K562 (cell line): Measurements from ENCODE around the gene UTS2R. TPM values are rescaled to one million over a fixed set of nuclear protein-coding genes. Genes with fewer than 3 reads are reported as not detected.

Experiments
- BACH1 ChIP-seq: fragments of 200-800 bp; sonication (Bioruptor generic); IDR thresholded peaks from 2 replicates; pipeline ENCODE4 v1.6.1; 2016; ENCODE audit warnings: missing genetic modification characterization, missing compliant biosample characterization
- BRD4 ChIP-seq: fragments of 200-600 bp; sonication (generic); IDR thresholded peaks from 2 replicates; pipeline ENCODE4 v1.6.1; 2017; ENCODE audit warnings: inconsistent platforms
- DMBX1 ChIP-seq: fragments of 250-450 bp; sonication (Bioruptor Pico); IDR thresholded peaks from 2 replicates; pipeline ENCODE4 v1.8.0; 2022; ENCODE audit warnings: inconsistent platforms, mild to moderate bottlenecking, moderate library complexity, borderline replicate concordance
- ILF3 ChIP-seq: fragments of 450-650 bp; IDR thresholded peaks from 2 replicates; pipeline ENCODE4 v1.6.1; 2018; ENCODE audit warnings: antibody characterized with exemption, mild to moderate bottlenecking, moderate library complexity, borderline replicate concordance
- L3MBTL2 ChIP-seq: fragments of 450-650 bp; IDR thresholded peaks from 2 replicates; pipeline ENCODE4 v1.6.1; 2016; ENCODE audit warnings: mild to moderate bottlenecking, moderate library complexity
- POLR2AphosphoS5 ChIP-seq: IDR thresholded peaks from 2 replicates; pipeline ENCODE4 v1.6.1; 2011; ENCODE audit warnings: mild to moderate bottlenecking, low read depth, low read length, moderate library complexity; ENCODE audit not compliant: control insufficient read depth, insufficient read depth
- POLR3A ChIP-seq: IDR thresholded peaks from 2 replicates; pipeline ENCODE4 v1.6.1; 2011; ENCODE audit warnings: borderline replicate concordance, mild to moderate bottlenecking, moderate library complexity; ENCODE audit not compliant: insufficient read length, insufficient read depth; ENCODE audit errors: extremely low read depth
- TEAD1 ChIP-seq, 2 experiments: fragments of 450-650 bp in 1 of 2; sonication (generic) in 1 of 2; formaldehyde crosslinking; IDR thresholded peaks; 2 replicates each; pipeline versions ENCODE4 v1.4.0 to v1.8.0; 2020 to 2022; ENCODE audit warnings: mild to moderate bottlenecking in 2 of 2, missing genetic modification reagents in 1 of 2
- ZNF212 ChIP-seq: fragments of 450-650 bp; formaldehyde crosslinking; IDR thresholded peaks from 2 replicates; pipeline ENCODE4 v1.4.0; 2020; ENCODE audit warnings: mild to moderate bottlenecking
- ZSCAN32 ChIP-seq: fragments of 450-650 bp; formaldehyde crosslinking; IDR thresholded peaks from 2 replicates; pipeline ENCODE4 v1.4.0; 2020; ENCODE audit warnings: mild to moderate bottlenecking, moderate library complexity
- polyA plus RNA-seq, 8 experiments: library from polyadenylated mRNA; depleted of rRNA in 4 of 8; stranded (reverse) in 5 of 8; unstranded in 3 of 8; fragments of >200 nt; fragmentation: Nextera tagmentation in 2 of 8; fragmentation: Illumina TruSeq in 1 of 8; extraction: Ambion mirVana in 2 of 8; extraction: Trizol in 1 of 8; gene quantifications; 2 replicates each; pipeline versions ENCODE4 v1.2.1 to v1.2.3, GENCODE V29; 2011 to 2014; ENCODE audit warnings: inconsistent platforms in 1 of 8, missing spikeins in 1 of 8
- total RNA-seq, 7 experiments: library from RNA; depleted of rRNA in 6 of 7; stranded (reverse); fragments of >200 nt in 6 of 7; fragmentation: Illumina TruSeq in 2 of 7; extraction: Trizol in 2 of 7; gene quantifications; 2 replicates each; pipeline versions ENCODE4 v1.2.1 to v1.2.3, GENCODE V29; 2011 to 2021; ENCODE audit warnings: low replicate concordance in 1 of 7
- TF ChIP-seq, protein P1 (sequence below): sonication (generic); formaldehyde crosslinking; IDR thresholded peaks from 2 replicates; pipeline ENCODE4 v1.8.0; 2022; ENCODE audit warnings: mild to moderate bottlenecking, missing genetic modification reagents
- TF ChIP-seq, protein P2 (sequence below): fragments of 250-450 bp; sonication (Bioruptor Pico); IDR thresholded peaks from 2 replicates; pipeline ENCODE4 v1.8.0; 2021; ENCODE audit warnings: moderate library complexity, mild to moderate bottlenecking, inconsistent platforms
- TF ChIP-seq, protein P3 (sequence below): sonication (generic); formaldehyde crosslinking; IDR thresholded peaks from 2 replicates; pipeline ENCODE4 v1.8.1; 2023; ENCODE audit warnings: mild to moderate bottlenecking, missing genetic modification reagents, moderate library complexity
- TF ChIP-seq, protein P4 (sequence below): fragments of 250-450 bp; sonication (Bioruptor Pico); IDR thresholded peaks from 2 replicates; pipeline ENCODE4 v1.5.0; 2020; ENCODE audit warnings: mild to moderate bottlenecking, borderline replicate concordance

The UTS2R gene
- total and polyA plus RNA-seq, 9 of the 15 experiments (the other 6 are each of a cell fraction or from before 2014, with no cell fraction given), result 0.22 TPM; not detected in 8

- TF ChIP-seq, protein P1, sequence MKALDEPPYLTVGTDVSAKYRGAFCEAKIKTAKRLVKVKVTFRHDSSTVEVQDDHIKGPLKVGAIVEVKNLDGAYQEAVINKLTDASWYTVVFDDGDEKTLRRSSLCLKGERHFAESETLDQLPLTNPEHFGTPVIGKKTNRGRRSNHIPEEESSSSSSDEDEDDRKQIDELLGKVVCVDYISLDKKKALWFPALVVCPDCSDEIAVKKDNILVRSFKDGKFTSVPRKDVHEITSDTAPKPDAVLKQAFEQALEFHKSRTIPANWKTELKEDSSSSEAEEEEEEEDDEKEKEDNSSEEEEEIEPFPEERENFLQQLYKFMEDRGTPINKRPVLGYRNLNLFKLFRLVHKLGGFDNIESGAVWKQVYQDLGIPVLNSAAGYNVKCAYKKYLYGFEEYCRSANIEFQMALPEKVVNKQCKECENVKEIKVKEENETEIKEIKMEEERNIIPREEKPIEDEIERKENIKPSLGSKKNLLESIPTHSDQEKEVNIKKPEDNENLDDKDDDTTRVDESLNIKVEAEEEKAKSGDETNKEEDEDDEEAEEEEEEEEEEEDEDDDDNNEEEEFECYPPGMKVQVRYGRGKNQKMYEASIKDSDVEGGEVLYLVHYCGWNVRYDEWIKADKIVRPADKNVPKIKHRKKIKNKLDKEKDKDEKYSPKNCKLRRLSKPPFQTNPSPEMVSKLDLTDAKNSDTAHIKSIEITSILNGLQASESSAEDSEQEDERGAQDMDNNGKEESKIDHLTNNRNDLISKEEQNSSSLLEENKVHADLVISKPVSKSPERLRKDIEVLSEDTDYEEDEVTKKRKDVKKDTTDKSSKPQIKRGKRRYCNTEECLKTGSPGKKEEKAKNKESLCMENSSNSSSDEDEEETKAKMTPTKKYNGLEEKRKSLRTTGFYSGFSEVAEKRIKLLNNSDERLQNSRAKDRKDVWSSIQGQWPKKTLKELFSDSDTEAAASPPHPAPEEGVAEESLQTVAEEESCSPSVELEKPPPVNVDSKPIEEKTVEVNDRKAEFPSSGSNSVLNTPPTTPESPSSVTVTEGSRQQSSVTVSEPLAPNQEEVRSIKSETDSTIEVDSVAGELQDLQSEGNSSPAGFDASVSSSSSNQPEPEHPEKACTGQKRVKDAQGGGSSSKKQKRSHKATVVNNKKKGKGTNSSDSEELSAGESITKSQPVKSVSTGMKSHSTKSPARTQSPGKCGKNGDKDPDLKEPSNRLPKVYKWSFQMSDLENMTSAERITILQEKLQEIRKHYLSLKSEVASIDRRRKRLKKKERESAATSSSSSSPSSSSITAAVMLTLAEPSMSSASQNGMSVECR, result peak; percentile 97
- no peak for TF ChIP-seq BRD4
- no peak for TF ChIP-seq ZNF212 (CRISPR knock-in tag)
- TF ChIP-seq, protein P2, sequence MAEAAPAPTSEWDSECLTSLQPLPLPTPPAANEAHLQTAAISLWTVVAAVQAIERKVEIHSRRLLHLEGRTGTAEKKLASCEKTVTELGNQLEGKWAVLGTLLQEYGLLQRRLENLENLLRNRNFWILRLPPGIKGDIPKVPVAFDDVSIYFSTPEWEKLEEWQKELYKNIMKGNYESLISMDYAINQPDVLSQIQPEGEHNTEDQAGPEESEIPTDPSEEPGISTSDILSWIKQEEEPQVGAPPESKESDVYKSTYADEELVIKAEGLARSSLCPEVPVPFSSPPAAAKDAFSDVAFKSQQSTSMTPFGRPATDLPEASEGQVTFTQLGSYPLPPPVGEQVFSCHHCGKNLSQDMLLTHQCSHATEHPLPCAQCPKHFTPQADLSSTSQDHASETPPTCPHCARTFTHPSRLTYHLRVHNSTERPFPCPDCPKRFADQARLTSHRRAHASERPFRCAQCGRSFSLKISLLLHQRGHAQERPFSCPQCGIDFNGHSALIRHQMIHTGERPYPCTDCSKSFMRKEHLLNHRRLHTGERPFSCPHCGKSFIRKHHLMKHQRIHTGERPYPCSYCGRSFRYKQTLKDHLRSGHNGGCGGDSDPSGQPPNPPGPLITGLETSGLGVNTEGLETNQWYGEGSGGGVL, result no peak
- TF ChIP-seq, protein P3, sequence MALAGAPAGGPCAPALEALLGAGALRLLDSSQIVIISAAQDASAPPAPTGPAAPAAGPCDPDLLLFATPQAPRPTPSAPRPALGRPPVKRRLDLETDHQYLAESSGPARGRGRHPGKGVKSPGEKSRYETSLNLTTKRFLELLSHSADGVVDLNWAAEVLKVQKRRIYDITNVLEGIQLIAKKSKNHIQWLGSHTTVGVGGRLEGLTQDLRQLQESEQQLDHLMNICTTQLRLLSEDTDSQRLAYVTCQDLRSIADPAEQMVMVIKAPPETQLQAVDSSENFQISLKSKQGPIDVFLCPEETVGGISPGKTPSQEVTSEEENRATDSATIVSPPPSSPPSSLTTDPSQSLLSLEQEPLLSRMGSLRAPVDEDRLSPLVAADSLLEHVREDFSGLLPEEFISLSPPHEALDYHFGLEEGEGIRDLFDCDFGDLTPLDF (CRISPR knock-in tag), result peak; percentile 88; the same call in 1 of the 2 replicates
- no peak; the same call in 1 of the 2 replicates for TF ChIP-seq ILF3
- TF ChIP-seq, protein P4, sequence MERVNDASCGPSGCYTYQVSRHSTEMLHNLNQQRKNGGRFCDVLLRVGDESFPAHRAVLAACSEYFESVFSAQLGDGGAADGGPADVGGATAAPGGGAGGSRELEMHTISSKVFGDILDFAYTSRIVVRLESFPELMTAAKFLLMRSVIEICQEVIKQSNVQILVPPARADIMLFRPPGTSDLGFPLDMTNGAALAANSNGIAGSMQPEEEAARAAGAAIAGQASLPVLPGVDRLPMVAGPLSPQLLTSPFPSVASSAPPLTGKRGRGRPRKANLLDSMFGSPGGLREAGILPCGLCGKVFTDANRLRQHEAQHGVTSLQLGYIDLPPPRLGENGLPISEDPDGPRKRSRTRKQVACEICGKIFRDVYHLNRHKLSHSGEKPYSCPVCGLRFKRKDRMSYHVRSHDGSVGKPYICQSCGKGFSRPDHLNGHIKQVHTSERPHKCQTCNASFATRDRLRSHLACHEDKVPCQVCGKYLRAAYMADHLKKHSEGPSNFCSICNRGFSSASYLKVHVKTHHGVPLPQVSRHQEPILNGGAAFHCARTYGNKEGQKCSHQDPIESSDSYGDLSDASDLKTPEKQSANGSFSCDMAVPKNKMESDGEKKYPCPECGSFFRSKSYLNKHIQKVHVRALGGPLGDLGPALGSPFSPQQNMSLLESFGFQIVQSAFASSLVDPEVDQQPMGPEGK (CRISPR knock-in tag), result no peak
- TF ChIP-seq POLR2AphosphoS5, result peak; percentile 66
- 0 out of 2 replicates have a peak, but pooled peaks have one; percentile 20 for TF ChIP-seq DMBX1
- TF ChIP-seq L3MBTL2, result peak; percentile 95
- TF ChIP-seq TEAD1 (CRISPR knock-in tag; IDR thresholded peaks at IDR 0.05), result peak in 1 of 2 experiments; percentile 89; a peak in 2 of 4 replicates
- TF ChIP-seq BACH1 (tag), result no peak
- TF ChIP-seq ZSCAN32, result no peak
- TF ChIP-seq POLR3A, result no peak
Observed at GRCh38 chr17:82418001-82418986, 46.7 kb downstream of the UTS2R start, which contains the start of the genes HEXD and OGFOD3 (continued).
